Kidney (tissue), 14 donors: ENCODE results near the gene DSCAM. TPM values are rescaled to one million over a fixed set of nuclear protein-coding genes. Genes with fewer than 3 reads are reported as not detected.

Experiments used
- DNase-seq, 5 donors: peaks; one replicate each; pipeline ENCODE4 v3.0.0-alpha.2; 2013 to 2020
- FAIRE-seq: peaks from 2 replicates; lab custom pipeline; 2012; peaks lifted over from hg19 to GRCh38; lab: Jason Lieb, UNC
- H3K27ac ChIP-seq, 2 donors: one replicate each; pipeline ENCODE4 v1.7.0; 2013; ENCODE audit warnings: low read depth in 2 of 2, low read length in 2 of 2, inconsistent platforms in 1 of 2
- H3K27me3 ChIP-seq: one replicate; pipeline ENCODE4 v1.7.1; 2013; ENCODE audit warnings: low read length, inconsistent platforms; ENCODE audit not compliant: control insufficient read depth, insufficient read depth
- H3K36me3 ChIP-seq, 3 donors: one replicate each; pipeline versions ENCODE4 v1.7.0 to v1.7.1; 2013; ENCODE audit warnings: low read length in 3 of 3, control low read depth in 1 of 3, inconsistent platforms in 1 of 3; ENCODE audit not compliant: insufficient read depth in 3 of 3, control insufficient read depth in 2 of 3
- H3K4me1 ChIP-seq, 3 donors: one replicate each; pipeline versions ENCODE4 v1.7.0 to v1.7.1; 2013; ENCODE audit warnings: low read length in 3 of 3, inconsistent platforms in 1 of 3, low read depth in 1 of 3; ENCODE audit not compliant: control insufficient read depth in 2 of 3, insufficient read depth in 2 of 3
- H3K4me3 ChIP-seq, 3 donors: one replicate each; pipeline versions ENCODE4 v1.7.0 to v1.8.1; 2013; ENCODE audit warnings: low read length in 3 of 3, control low read depth in 1 of 3, inconsistent platforms in 1 of 3
- H3K9ac ChIP-seq, 3 donors: one replicate each; pipeline versions ENCODE4 v1.7.0 to v1.7.1; 2013; ENCODE audit warnings: low read length in 3 of 3, control low read depth in 1 of 3, inconsistent platforms in 1 of 3
- H3K9me3 ChIP-seq, 3 donors: one replicate each; pipeline versions ENCODE4 v1.7.0 to v1.7.1; 2013; ENCODE audit warnings: low read length in 3 of 3, control low read depth in 1 of 3, inconsistent platforms in 1 of 3; ENCODE audit not compliant: control insufficient read depth in 2 of 3, insufficient read depth in 1 of 3
- CTCF ChIP-seq: IDR thresholded peaks from 3 replicates; pipeline ENCODE4 v1.5.1; 2012; ENCODE audit warnings: mild to moderate bottlenecking, moderate library complexity, borderline replicate concordance; ENCODE audit not compliant: insufficient read depth; ENCODE audit errors: extremely low read depth
- intact Hi-C: fragments of 100-400 bp; cut with DNase I; formaldehyde crosslinking; loops from one replicate; pipeline ENCODE4 v1.11.1; 2022
- polyA plus RNA-seq: library from polyadenylated mRNA; stranded (reverse); fragments of 350-450 nt; fragmentation: Illumina TruSeq; extraction: RNeasy Lipid Tissue Mini Kit (QIAGEN cat#74804); gene quantifications from one replicate; pipeline ENCODE4 v1.2.3, GENCODE V29; 2014; ENCODE audit warnings: low read depth, low replicate concordance; ENCODE audit not compliant: insufficient read depth
- total RNA-seq: library from RNA; stranded (reverse); fragmentation: NEBNext Ultra II Directional; extraction: Animal tissue kit (Norgen Biotek cat#: 25700); gene quantifications from one replicate; pipeline ENCODE4 v1.2.1, GENCODE V29; 2021
- donor health status: control.
- donor health status: control.
- donor health status: control.
- donor health status: control.
- donor health status: control.
- donor health status: DM: yes; HTN: yes; CAD: no.
- donor health status: Normal renal cell carcinoma (clear cell type).

DSCAM gene
- total and polyA plus RNA-seq, 2 donors from 2014 or later = not detected

- no peak overlapping the region for H3K27ac ChIP-seq
- H3K9me3 ChIP-seq = no peaks in the 10 kb centered on the region
- H3K4me3 ChIP-seq = no peak overlapping the region
- FAIRE-seq = no peak
- H3K27me3 ChIP-seq = no peaks in the 10 kb centered on the region
- no peaks in the 10 kb centered on the region for H3K36me3 ChIP-seq
- H3K9ac ChIP-seq = no peak overlapping the region
- H3K4me1 ChIP-seq = peaks cover 0 to 12% (median 3%) of the 10 kb centered on the region in 3 donors
- no peak for TF ChIP-seq CTCF
- no peak for DNase-seq
- intact Hi-C loops = no loop called here
These were observed 158.7 kb downstream of the DSCAM start for GRCh38 chr21:40688106-40688864.

GRCh38 chr21:40687625-40688024 is 159.3 kb downstream of the DSCAM start:
- H3K27me3 ChIP-seq = no peaks in the 10 kb centered on the region
- intact Hi-C loops = no loop called here
- peaks cover 0 to 12% (median 3%) of the 10 kb centered on the region in 3 donors for H3K4me1 ChIP-seq
- H3K27ac ChIP-seq = no peak overlapping the region
- H3K36me3 ChIP-seq = no peaks in the 10 kb centered on the region
- H3K9me3 ChIP-seq = peaks cover 0 to 3% (median 0%) of the 10 kb centered on the region in 3 donors
- H3K4me3 ChIP-seq = no peak overlapping the region
- FAIRE-seq (no peak), DNase-seq (no peak)
- H3K9ac ChIP-seq = no peak overlapping the region
- no peak for TF ChIP-seq CTCF

- Histone ChIP-seq H3K36me3 (no peaks in the 10 kb centered on the region), H3K9ac (no peak overlapping the region)
These were observed 160.4 kb downstream of the DSCAM start for GRCh38 chr21:40686526-40686925.

More at GRCh38 chr21:40686526-40686925, 160.4 kb downstream of the DSCAM start:
- Histone ChIP-seq H3K27me3 (no peaks in the 10 kb centered on the region), H3K4me3 (no peak overlapping the region), H3K4me1 (peaks cover 0 to 12% (median 3%) of the 10 kb centered on the region in 3 donors), H3K9me3 (peaks cover 0 to 3% (median 0%) of the 10 kb centered on the region in 3 donors), H3K27ac (no peak overlapping the region)
- FAIRE-seq (no peak), DNase-seq (no peak)
- intact Hi-C loops = no loop called here
- no peak for TF ChIP-seq CTCF
